NOMO-1 treated with DMSO at 0.1 percent for 48 hours (cell line): ENCODE data around the gene NDUFB7.

Source experiments
- DNase-seq: peaks from one replicate; lab custom pipeline; 2025; ENCODE audit not compliant: unreplicated experiment; lab: John Stamatoyannopoulos, UW

NDUFB7 gene

DNA sequence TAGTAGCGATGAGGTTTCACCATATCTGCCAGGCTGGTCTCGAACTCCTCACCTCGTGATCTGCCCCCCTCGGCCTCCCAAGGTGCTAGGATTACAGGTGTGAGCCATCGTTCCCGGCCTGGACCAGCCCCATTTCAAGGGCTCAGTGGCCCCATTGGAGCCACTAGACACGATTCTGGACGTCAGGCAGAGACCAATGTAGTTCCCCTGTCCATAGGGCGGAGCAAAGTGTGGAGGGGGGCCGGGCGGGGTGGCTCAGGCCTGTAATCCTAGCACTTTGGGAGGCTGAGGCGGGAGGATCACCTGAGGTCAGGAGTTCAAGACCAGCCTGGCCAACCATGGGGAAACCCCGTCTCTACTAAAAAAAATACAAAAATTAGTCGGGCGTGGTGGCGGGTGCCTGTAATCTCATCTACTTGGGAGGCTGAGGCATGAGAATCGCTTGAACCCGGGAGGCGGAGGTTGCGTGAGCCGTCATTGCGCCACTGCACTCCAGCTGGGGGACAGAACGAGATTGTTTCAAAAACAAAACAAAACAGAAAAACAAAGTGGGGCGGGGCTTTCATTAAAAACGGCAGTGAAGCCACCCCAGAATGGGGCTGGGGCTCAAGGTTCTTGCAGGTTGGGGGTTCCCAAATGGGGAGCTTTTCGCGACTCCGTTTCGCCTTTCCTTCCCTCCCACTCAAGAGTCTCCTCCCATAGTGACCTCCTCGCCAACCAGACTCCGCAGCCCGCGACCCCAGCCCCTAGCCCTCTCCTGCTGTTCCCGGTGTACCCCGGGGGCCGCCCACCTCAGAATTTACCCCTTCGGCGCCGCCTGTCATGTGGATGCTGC, 43.2 kb downstream of the NDUFB7 start:
- no peak for DNase-seq

- DNase-seq = no peak
These were observed 45.4 kb downstream of the NDUFB7 start for GRCh38 chr19:14526423-14526822.

DNA sequence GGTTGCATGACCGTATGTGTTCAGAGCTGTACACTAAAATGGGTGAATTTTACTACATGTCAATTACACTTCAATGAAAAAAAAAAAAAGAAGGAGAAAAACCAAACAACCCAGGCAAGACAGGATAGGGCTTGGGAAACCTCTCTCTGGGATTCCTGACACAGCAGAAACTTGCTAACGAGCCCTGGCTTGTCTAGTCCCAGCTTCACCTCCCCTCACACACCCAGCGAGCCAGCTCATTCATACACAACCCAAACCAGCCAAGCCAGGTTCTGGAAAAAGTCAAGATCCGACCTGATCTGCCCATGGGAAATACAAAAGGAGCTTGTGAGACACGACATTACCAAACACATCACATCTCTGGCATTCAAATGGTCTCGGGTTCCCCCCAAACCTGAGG, 46.1 kb downstream of the NDUFB7 start:
- DNase-seq = no peak

DNA sequence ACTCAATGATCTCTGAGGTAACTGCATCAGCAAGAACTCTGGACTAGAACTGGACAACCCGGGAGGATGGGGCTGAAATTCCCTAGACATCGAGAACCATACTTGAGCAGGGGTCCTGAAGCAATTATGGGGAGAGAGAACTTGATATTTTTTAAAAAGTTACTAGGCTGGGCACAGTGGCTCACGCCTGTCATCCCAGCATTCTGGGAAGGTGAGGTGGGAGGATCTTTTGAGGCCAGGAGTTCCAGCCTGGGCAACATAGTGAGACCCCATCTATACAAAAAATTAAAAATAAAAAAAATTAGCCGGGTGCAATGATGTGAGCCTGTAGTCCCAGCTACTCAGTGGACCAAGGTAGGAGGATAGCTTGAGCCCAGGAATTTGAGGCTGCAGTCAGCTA, 51.3 kb downstream of the NDUFB7 start:
- no peak for DNase-seq

DNA sequence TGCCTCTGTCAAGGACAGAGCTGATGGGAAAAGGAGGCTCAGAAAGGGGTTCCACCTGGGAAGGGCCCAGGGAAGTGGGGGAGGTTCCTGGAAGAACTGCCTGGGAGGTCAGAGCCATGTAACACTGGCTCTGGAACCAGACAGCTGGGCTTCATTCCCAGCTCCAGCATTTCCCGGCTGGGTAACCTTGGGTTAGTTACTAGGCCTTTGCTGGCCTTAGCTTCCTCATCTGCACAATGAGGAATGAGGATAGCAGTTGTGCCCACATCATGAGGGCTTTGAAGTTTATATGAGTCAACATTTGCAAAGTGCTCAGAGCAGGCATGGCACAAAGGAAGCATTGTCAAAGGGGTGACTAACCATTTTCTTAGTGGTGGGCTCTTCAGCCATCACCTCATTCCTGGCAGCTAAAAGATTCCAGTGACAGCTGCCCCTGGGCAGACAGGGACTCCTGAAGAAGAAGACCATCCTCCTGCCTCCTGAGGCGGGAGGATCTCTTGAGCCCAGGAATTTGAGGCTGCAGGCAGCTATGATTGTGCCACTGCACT, 51.9 kb downstream of the NDUFB7 start:
- no peak for DNase-seq

- DNase-seq = no peak
These were observed 52.5 kb downstream of the NDUFB7 start for GRCh38 chr19:14519245-14519859.

GRCh38 chr19:14517840-14518505, 53.9 kb downstream of the NDUFB7 start, which contains the start of gene DNAJB1:
TSS of gene DNAJB1 (minus strand) at chr19:14518397. CDS start at chr19:14518349, 48 bp downstream.
- peak; percentile 75 for DNase-seq

GRCh38 chr19:14517446-14517839, 54.4 kb downstream of the NDUFB7 start:
- DNase-seq = no peak

- no peak for DNase-seq
These were observed 55.0 kb downstream of the NDUFB7 start for GRCh38 chr19:14516746-14517438.
